Activated CD4-positive, CD25-positive, alpha-beta regulatory T cell (primary cell): Measurements from ENCODE around the gene E2F4.

Source experiments
- DNase-seq, 4 experiments: peaks; one replicate each; lab custom pipeline; 2025; lab: John Stamatoyannopoulos, UW

The E2F4 gene

GRCh38 chr16:67208154-67208896 lies 16.4 kb downstream of the E2F4 start:
- DNase-seq: no peak

GRCh38 chr16:67209565-67209964 lies 17.6 kb downstream of the E2F4 start:
- no peak for DNase-seq

- DNase-seq: no peak
These were observed 18.3 kb downstream of the E2F4 start for GRCh38 chr16:67210069-67210937.

- no peak for DNase-seq
These were observed 19.7 kb downstream of the E2F4 start for GRCh38 chr16:67211674-67212073.

GRCh38 chr16:67212766-67213165 lies 20.8 kb downstream of the E2F4 start:
- DNase-seq: no peak

- no peak for DNase-seq
These were observed 21.5 kb downstream of the E2F4 start for GRCh38 chr16:67213197-67214019.

- DNase-seq: no peak
These were observed 23.8 kb downstream of the E2F4 start for GRCh38 chr16:67215706-67216105.

- no peak for DNase-seq
These were observed 24.9 kb downstream of the E2F4 start for GRCh38 chr16:67216612-67217490.

GRCh38 chr16:67223992-67224391 lies 32.0 kb downstream of the E2F4 start:
- no peak for DNase-seq

- no peak for DNase-seq
These were observed 34.4 kb downstream of the E2F4 start for GRCh38 chr16:67226295-67226803.

- DNase-seq: peak; percentile 93 to 98 (median 94)
These were observed 35.0 kb downstream of the E2F4 start, which contains the start of gene TMEM208 for GRCh38 chr16:67226804-67227566. Gene TMEM208 (plus strand): TSS chr16:67227130. CDS start chr16:67227219, 89 bp downstream.

GRCh38 chr16:67227567-67227921 lies 35.6 kb downstream of the E2F4 start:
- DNase-seq: no peak

GRCh38 chr16:67228034-67228785 lies 36.3 kb downstream of the E2F4 start:
- DNase-seq: no peak

GRCh38 chr16:67228905-67229304 lies 37.0 kb downstream of the E2F4 start:
- no peak for DNase-seq

GRCh38 chr16:67229906-67230808 lies 38.2 kb downstream of the E2F4 start:
- no peak for DNase-seq

GRCh38 chr16:67230809-67231660 lies 39.1 kb downstream of the E2F4 start:
- no peak for DNase-seq

- no peak for DNase-seq
These were observed 41.6 kb downstream of the E2F4 start for GRCh38 chr16:67233596-67233995.
